Measurements from ENCODE around the gene SSBP3.

Gene SSBP3

GRCh38 chr1:54265659-54266058 is 140.5 kb downstream of the SSBP3 start:
- TF ChIP-seq CTCF (IDR thresholded peaks at IDR 0.05; ENCODE audit: extremely low read depth, insufficient read depth, missing control alignments), result no peak
- DNase-seq (ENCODE audit: low spot score), result no peak
- in situ Hi-C loops (cut with MboI; ENCODE audit: low pct_unique_long_range_greater_than_20kb, low sequenced_read_pairs, unreplicated experiment), result no loop called here

GRCh38 chr1:54265126-54265525 is 141.1 kb downstream of the SSBP3 start:
- TF ChIP-seq CTCF (IDR thresholded peaks at IDR 0.05; ENCODE audit: extremely low read depth, insufficient read depth, missing control alignments), result no peak
- in situ Hi-C loops (cut with MboI; ENCODE audit: low pct_unique_long_range_greater_than_20kb, low sequenced_read_pairs, unreplicated experiment), result no loop called here
- no peak for DNase-seq (ENCODE audit: low spot score)

- in situ Hi-C loops (cut with MboI; ENCODE audit: low pct_unique_long_range_greater_than_20kb, low sequenced_read_pairs, unreplicated experiment), result no loop called here
- TF ChIP-seq CTCF (IDR thresholded peaks at IDR 0.05; ENCODE audit: extremely low read depth, insufficient read depth, missing control alignments), result no peak
- DNase-seq (ENCODE audit: low spot score), result no peak
Measured at GRCh38 chr1:54263601-54264226, 142.5 kb downstream of the SSBP3 start.

DNA sequence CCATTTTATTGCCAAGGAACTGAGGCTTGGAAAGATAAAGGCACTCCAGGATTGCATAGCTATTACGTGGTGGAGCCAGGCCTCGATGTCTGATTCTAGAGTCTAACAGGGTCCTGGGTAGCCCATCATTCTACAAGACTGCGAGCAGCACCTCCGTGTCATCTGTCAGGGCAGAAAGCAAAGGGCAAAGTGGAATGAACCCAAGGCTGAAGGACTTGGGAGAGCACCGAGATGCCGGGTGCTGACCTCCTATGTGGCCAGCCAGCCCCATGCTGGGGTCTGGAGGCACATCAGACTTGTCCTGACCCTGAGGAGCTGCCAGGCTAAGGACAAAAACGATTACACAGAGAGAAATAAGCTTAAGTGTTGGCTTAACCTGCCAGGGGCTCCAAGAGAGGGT is 143.9 kb downstream of the SSBP3 start:
- in situ Hi-C loops (cut with MboI; ENCODE audit: low pct_unique_long_range_greater_than_20kb, low sequenced_read_pairs, unreplicated experiment), result no loop called here
- DNase-seq (ENCODE audit: low spot score), result no peak
- TF ChIP-seq CTCF (IDR thresholded peaks at IDR 0.05; ENCODE audit: extremely low read depth, insufficient read depth, missing control alignments), result no peak

GRCh38 chr1:54260810-54261209 is 145.4 kb downstream of the SSBP3 start:
- DNase-seq (ENCODE audit: low spot score), result no peak
- in situ Hi-C loops (cut with MboI; ENCODE audit: low pct_unique_long_range_greater_than_20kb, low sequenced_read_pairs, unreplicated experiment), result no loop called here
- no peak for TF ChIP-seq CTCF (IDR thresholded peaks at IDR 0.05; ENCODE audit: extremely low read depth, insufficient read depth, missing control alignments)

- TF ChIP-seq CTCF (IDR thresholded peaks at IDR 0.05; ENCODE audit: extremely low read depth, insufficient read depth, missing control alignments), result no peak
- in situ Hi-C loops (cut with MboI; ENCODE audit: low pct_unique_long_range_greater_than_20kb, low sequenced_read_pairs, unreplicated experiment), result no loop called here
- no peak for DNase-seq (ENCODE audit: low spot score)
Measured at GRCh38 chr1:54259546-54260140, 146.6 kb downstream of the SSBP3 start.

Data from GM13977 (cell line).